H1 (cell line): ENCODE results near the gene UPP1. TPM values are rescaled to one million over a fixed set of nuclear protein-coding genes. Genes with fewer than 3 reads are reported as not detected.
A peak's percentile ranks its signal among the peaks of the same experiment; 100 is the strongest.

Experiments used
- CTCF ChIA-PET: fragments of 300-600 bp; sonication (Branson Sonifier 250); formaldehyde crosslinking; loops from one replicate; lab custom pipeline; 2021; ENCODE audit not compliant: partially characterized antibody; lab: Charles Lee
- POLR2A ChIA-PET: fragments of 300-600 bp; sonication (Branson Sonifier 250); formaldehyde crosslinking; loops from one replicate; lab custom pipeline; 2021; ENCODE audit warnings: inconsistent platforms; ENCODE audit not compliant: partially characterized antibody; lab: Charles Lee
- DNase-seq, 2 experiments: peaks; one replicate each; pipeline versions ENCODE4 v3.0.0 to v3.0.0-alpha.2; 2010 to 2022; ENCODE audit warnings: low spot score in 2 of 2, low read depth in 1 of 2, mixed read lengths in 1 of 2
- FAIRE-seq: peaks from 2 replicates; lab custom pipeline; 2011; peaks lifted over from hg19 to GRCh38; lab: Jason Lieb, UNC
- H2AFZ ChIP-seq: 2 replicates; pipeline ENCODE4 v1.8.1; 2012; ENCODE audit warnings: low read length, inconsistent platforms
- H2AK5ac ChIP-seq: 2 replicates; pipeline ENCODE4 v1.6.1; 2013; ENCODE audit warnings: low read depth, low read length
- H2BK120ac ChIP-seq: replicated peaks from 2 replicates; pipeline ENCODE3; 2013; ENCODE audit warnings: low read depth, low read length, inconsistent platforms
- H2BK12ac ChIP-seq: 2 replicates; pipeline ENCODE4 v1.6.1; 2013; ENCODE audit warnings: low read depth, low read length
- H2BK15ac ChIP-seq: 2 replicates; pipeline ENCODE4 v1.6.1; 2013; ENCODE audit warnings: low read length
- H2BK20ac ChIP-seq: 2 replicates; pipeline ENCODE4 v1.6.1; 2013; ENCODE audit warnings: low read length
- H2BK5ac ChIP-seq: 2 replicates; pipeline ENCODE4 v1.6.1; 2013; ENCODE audit warnings: low read depth, low read length
- H3K14ac ChIP-seq: 2 replicates; pipeline ENCODE4 v1.6.1; 2013; ENCODE audit warnings: inconsistent platforms; ENCODE audit not compliant: insufficient read length
- H3K18ac ChIP-seq: 2 replicates; pipeline ENCODE4 v1.6.1; 2013; ENCODE audit warnings: low read length; ENCODE audit errors: extremely low read depth
- H3K23ac ChIP-seq: 2 replicates; pipeline ENCODE4 v1.6.1; 2013; ENCODE audit warnings: inconsistent platforms; ENCODE audit not compliant: insufficient read length
- H3K23me2 ChIP-seq: 2 replicates; pipeline ENCODE4 v1.6.1; 2013; ENCODE audit warnings: low read depth, low read length
- H3K27ac ChIP-seq: 2 replicates; pipeline ENCODE4 v1.6.1; 2011; ENCODE audit warnings: low read depth, low read length, inconsistent platforms
- H3K27me3 ChIP-seq, 4 experiments: replicated peaks in 1 of 4; 1 replicate in 1 of 4; 2 replicates in 3 of 4; pipeline versions ENCODE4 v1.6.1 to v1.8.1; 2011 to 2013; ENCODE audit warnings: low read length in 3 of 4, mild to moderate bottlenecking in 3 of 4, inconsistent platforms in 2 of 4, mixed read lengths in 2 of 4, moderate library complexity in 1 of 4; ENCODE audit not compliant: control insufficient read depth in 3 of 4, insufficient read depth in 3 of 4; ENCODE audit errors: extremely low read depth in 1 of 4
- H3K36me3 ChIP-seq, 4 experiments: 2 replicates each; pipeline versions ENCODE4 v1.6.1 to v1.8.1; 2011 to 2013; ENCODE audit warnings: mild to moderate bottlenecking in 4 of 4, low read length in 3 of 4, moderate library complexity in 2 of 4, control low read depth in 1 of 4, inconsistent platforms in 1 of 4; ENCODE audit not compliant: insufficient read depth in 4 of 4, control insufficient read depth in 2 of 4
- H3K4ac ChIP-seq: replicated peaks from 2 replicates; pipeline ENCODE3; 2013; ENCODE audit warnings: low read length, low read depth, mixed read lengths, inconsistent platforms; ENCODE audit not compliant: insufficient read length
- H3K4me1 ChIP-seq, 4 experiments: replicated peaks in 1 of 4; 1 replicate in 1 of 4; 2 replicates in 3 of 4; pipeline versions ENCODE4 v1.6.1 to v1.8.1; 2011 to 2013; ENCODE audit warnings: low read length in 3 of 4, inconsistent platforms in 2 of 4, mixed read lengths in 1 of 4; ENCODE audit not compliant: insufficient read depth in 4 of 4, control insufficient read depth in 3 of 4
- H3K4me2 ChIP-seq, 2 experiments: 2 replicates each; pipeline versions ENCODE4 v1.6.1 to v1.8.1; 2011 to 2013; ENCODE audit warnings: low read depth in 2 of 2, low read length in 2 of 2, control low read depth in 1 of 2, inconsistent platforms in 1 of 2, mild to moderate bottlenecking in 1 of 2; ENCODE audit not compliant: insufficient read depth in 1 of 2
- H3K4me3 ChIP-seq, 4 experiments: fragments of 200-600, 300-600 bp in 1 of 4; sonication (generic), shearing (Covaris generic), sonication (Bioruptor Twin) in 1 of 4; 2 replicates each; pipeline versions ENCODE4 v1.5.1 to v1.8.1; 2011 to 2016; ENCODE audit warnings: low read length in 4 of 4, low read depth in 3 of 4, control low read depth in 2 of 4, inconsistent platforms in 2 of 4, mild to moderate bottlenecking in 2 of 4, mixed read lengths in 1 of 4, moderate library complexity in 1 of 4; ENCODE audit not compliant: insufficient read depth in 2 of 4; ENCODE audit errors: extremely low read depth in 1 of 4
- H3K56ac ChIP-seq: replicated peaks from 2 replicates; pipeline ENCODE3; 2013; ENCODE audit warnings: low read depth, mild to moderate bottlenecking, mixed read lengths, low read length, inconsistent platforms; ENCODE audit not compliant: insufficient read length
- H3K79me1 ChIP-seq: 2 replicates; pipeline ENCODE4 v1.6.1; 2013; ENCODE audit warnings: low read depth, low read length, control low read depth
- H3K79me2 ChIP-seq, 2 experiments: 2 replicates each; pipeline versions ENCODE4 v1.6.1 to v1.8.1; 2012 to 2013; ENCODE audit warnings: low read length in 2 of 2, mild to moderate bottlenecking in 2 of 2, inconsistent platforms in 1 of 2; ENCODE audit not compliant: insufficient read depth in 2 of 2, control insufficient read depth in 1 of 2
- H3K9ac ChIP-seq, 4 experiments: replicated peaks in 1 of 4; 1 replicate in 1 of 4; 2 replicates in 3 of 4; pipeline versions ENCODE4 v1.6.1 to v1.8.1; 2011 to 2013; ENCODE audit warnings: low read depth in 3 of 4, low read length in 3 of 4, control low read depth in 2 of 4, mild to moderate bottlenecking in 2 of 4, moderate library complexity in 2 of 4, inconsistent platforms in 1 of 4; ENCODE audit errors: extremely low read depth in 1 of 4
- H3K9me3 ChIP-seq, 2 experiments: 2 replicates each; pipeline versions ENCODE4 v1.6.1 to v1.8.1; 2012 to 2013; ENCODE audit warnings: mild to moderate bottlenecking in 2 of 2, moderate library complexity in 2 of 2, control low read depth in 1 of 2, inconsistent platforms in 1 of 2, low read depth in 1 of 2, low read length in 1 of 2, mixed read lengths in 1 of 2; ENCODE audit not compliant: insufficient read depth in 2 of 2
- H4K20me1 ChIP-seq, 2 experiments: replicated peaks in 1 of 2; 2 replicates each; pipeline versions ENCODE3 to v1.8.1; 2011 to 2013; ENCODE audit warnings: inconsistent platforms in 2 of 2, low read length in 2 of 2, mild to moderate bottlenecking in 1 of 2; ENCODE audit not compliant: insufficient read depth in 2 of 2, control insufficient read depth in 1 of 2
- H4K5ac ChIP-seq: 2 replicates; pipeline ENCODE4 v1.6.1; 2013; ENCODE audit warnings: low read length, low read depth, mixed read lengths, inconsistent platforms; ENCODE audit not compliant: insufficient read length
- H4K8ac ChIP-seq: 2 replicates; pipeline ENCODE4 v1.8.0; 2013; ENCODE audit warnings: mild to moderate bottlenecking, moderate library complexity, low read length, inconsistent platforms; ENCODE audit not compliant: insufficient read depth; ENCODE audit errors: extremely low read depth
- H4K91ac ChIP-seq: replicated peaks from 2 replicates; pipeline ENCODE3; 2013; ENCODE audit warnings: low read length, mixed read lengths, inconsistent platforms; ENCODE audit not compliant: insufficient read length
- BCL11A ChIP-seq, 2 experiments: IDR thresholded peaks; one replicate each; pipeline ENCODE4 v1.6.1; 2011; ENCODE audit warnings: low read depth in 2 of 2, low read length in 2 of 2, mild to moderate bottlenecking in 2 of 2
- CHD1 ChIP-seq: IDR thresholded peaks from 2 replicates; pipeline ENCODE4 v1.6.1; 2012; ENCODE audit warnings: low read depth, low read length, improper control_type of control experiment
- EZH2 ChIP-seq: fragments of 200-600 bp; sonication (generic); IDR thresholded peaks from 2 replicates; pipeline ENCODE4 v1.7.1; 2012; ENCODE audit warnings: low read depth, mild to moderate bottlenecking, moderate library complexity, low read length, inconsistent platforms; ENCODE audit not compliant: severe bottlenecking
- KDM1A ChIP-seq: fragments of 200-600, 300-600 bp; sonication (generic); IDR thresholded peaks from 2 replicates; pipeline ENCODE4 v1.7.1; 2016; ENCODE audit warnings: mild to moderate bottlenecking, low read length, borderline replicate concordance
- RFX5 ChIP-seq: IDR thresholded peaks from 2 replicates; pipeline ENCODE4 v1.6.1; 2011; ENCODE audit warnings: low read depth, low read length, improper control_type of control experiment, borderline replicate concordance
- SAP30 ChIP-seq: fragments of 300-600 bp; sonication (generic); IDR thresholded peaks from 2 replicates; pipeline ENCODE4 v1.7.1; 2012; ENCODE audit warnings: low read length, moderate library complexity, mild to moderate bottlenecking, inconsistent platforms; ENCODE audit not compliant: insufficient read depth, insufficient replicate concordance
- SP1 ChIP-seq: IDR thresholded peaks from 2 replicates; pipeline ENCODE4 v1.6.1; 2011; ENCODE audit warnings: low read depth, low read length
- SRF ChIP-seq: IDR thresholded peaks from 2 replicates; pipeline ENCODE4 v1.6.1; 2011; ENCODE audit warnings: mild to moderate bottlenecking, low read depth, low read length, moderate library complexity
- TAF1 ChIP-seq: IDR thresholded peaks from 2 replicates; pipeline ENCODE4 v1.6.1; 2011; ENCODE audit warnings: mild to moderate bottlenecking, low read depth, low read length
- TBP ChIP-seq: IDR thresholded peaks from 2 replicates; pipeline ENCODE4 v1.6.1; 2011; ENCODE audit warnings: low read depth, low read length, improper control_type of control experiment
- TCF12 ChIP-seq: IDR thresholded peaks from 2 replicates; pipeline ENCODE4 v1.6.1; 2011; ENCODE audit warnings: low read depth, mild to moderate bottlenecking, low read length
- WGBS, 2 experiments: shearing (Covaris generic) in 1 of 2; methylation state at CpG; one replicate each; pipeline versions ENCODE4 v1.1.6 to v1.1.7; 2013 to 2015; ENCODE audit warnings: low lambda C conversion rate in 2 of 2, mixed read lengths in 2 of 2, inconsistent platforms in 1 of 2, low coverage in 1 of 2, missing lambda C conversion rate in 1 of 2; ENCODE audit not compliant: insufficient replicate concordance in 2 of 2, insufficient coverage in 1 of 2, insufficient read length in 1 of 2; ENCODE audit errors: extremely low coverage in 1 of 2, missing lambda C conversion rate in 1 of 2; 5-methylcytosine and 5-hydroxymethylcytosine counted together
- polyA plus RNA-seq, 7 experiments: library from polyadenylated mRNA; depleted of rRNA in 3 of 7; stranded (reverse) in 5 of 7; unstranded in 2 of 7; fragments of >200 nt in 5 of 7; fragments of 200-250 nt in 2 of 7; gene quantifications; 1 replicate in 5 of 7; 2 replicates in 1 of 7; 4 replicates in 1 of 7; pipeline versions ENCODE4 v1.2.1 to v1.2.3, GENCODE V29; 2011 to 2013; ENCODE audit warnings: missing spikeins in 2 of 7, mixed read lengths in 2 of 7
- total RNA-seq: library from RNA; stranded (reverse); fragmentation: NEBNext Ultra II Directional; extraction: Animal tissue kit (Norgen Biotek cat#: 25700); gene quantifications from 2 replicates; pipeline ENCODE4 v1.2.1, GENCODE V29; 2021
- TF ChIP-seq, protein P1 (sequence below), 3 experiments: IDR thresholded peaks; 1 replicate in 2 of 3; 2 replicates in 1 of 3; pipeline versions ENCODE4 v1.5.1 to v1.6.1; 2011; ENCODE audit warnings: low read length in 3 of 3, mild to moderate bottlenecking in 3 of 3, inconsistent platforms in 2 of 3, low read depth in 1 of 3, moderate library complexity in 1 of 3; ENCODE audit not compliant: insufficient read depth in 1 of 3; ENCODE audit errors: control extremely low read depth in 1 of 3

Gene UPP1
- total and polyA plus RNA-seq, 2 of the 8 experiments (the other 6 are each of a cell fraction or from before 2014, with no cell fraction given): 40.7 to 46.2 TPM

- no peaks in the 10 kb centered on the region for H4K20me1 ChIP-seq
- POLR2A ChIA-PET: interaction anchor here (1.2 to 2.6 kb wide), 2 partner anchors 28 to 46 kb away, joined by 3 to 14 read pairs; partner anchors contain the start of gene UPP1
- 51% methylated on average over 3 of the region's 3 CpGs; no CpG with 5 or more reads in 1 of the 2 experiments for WGBS, 2 experiments
- TF ChIP-seq CHD1 (no peak), TAF1 (no peak), SAP30 (no peak), EZH2 (no peak), SP1 (no peak), TBP (no peak), BCL11A (IDR thresholded peaks at IDR 0.05; ENCODE audit: low read depth in 2 of 2, low read length in 2 of 2) (no peak), RFX5 (no peak), SRF (no peak), TCF12 (no peak), KDM1A (no peak)
- TF ChIP-seq, protein P1, sequence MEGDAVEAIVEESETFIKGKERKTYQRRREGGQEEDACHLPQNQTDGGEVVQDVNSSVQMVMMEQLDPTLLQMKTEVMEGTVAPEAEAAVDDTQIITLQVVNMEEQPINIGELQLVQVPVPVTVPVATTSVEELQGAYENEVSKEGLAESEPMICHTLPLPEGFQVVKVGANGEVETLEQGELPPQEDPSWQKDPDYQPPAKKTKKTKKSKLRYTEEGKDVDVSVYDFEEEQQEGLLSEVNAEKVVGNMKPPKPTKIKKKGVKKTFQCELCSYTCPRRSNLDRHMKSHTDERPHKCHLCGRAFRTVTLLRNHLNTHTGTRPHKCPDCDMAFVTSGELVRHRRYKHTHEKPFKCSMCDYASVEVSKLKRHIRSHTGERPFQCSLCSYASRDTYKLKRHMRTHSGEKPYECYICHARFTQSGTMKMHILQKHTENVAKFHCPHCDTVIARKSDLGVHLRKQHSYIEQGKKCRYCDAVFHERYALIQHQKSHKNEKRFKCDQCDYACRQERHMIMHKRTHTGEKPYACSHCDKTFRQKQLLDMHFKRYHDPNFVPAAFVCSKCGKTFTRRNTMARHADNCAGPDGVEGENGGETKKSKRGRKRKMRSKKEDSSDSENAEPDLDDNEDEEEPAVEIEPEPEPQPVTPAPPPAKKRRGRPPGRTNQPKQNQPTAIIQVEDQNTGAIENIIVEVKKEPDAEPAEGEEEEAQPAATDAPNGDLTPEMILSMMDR (IDR thresholded peaks at IDR 0.05; ENCODE audit: control extremely low read depth in 1 of 3, insufficient read depth in 1 of 3, low read depth in 1 of 3, low read length in 3 of 3): no peak
These were observed 46.4 kb upstream of the UPP1 start for GRCh38 chr7:48042636-48043035.

More at GRCh38 chr7:48042636-48043035, 46.4 kb upstream of the UPP1 start:
- Histone ChIP-seq H3K9ac (no peak overlapping the region), H3K79me1 (no peaks in the 10 kb centered on the region), H4K91ac (no peak overlapping the region), H2BK12ac (peak overlapping the region; percentile 84; the same call in 1 of the 2 replicates), H3K14ac (no peak overlapping the region), H3K4me3 (no peak overlapping the region), H3K36me3 (no peaks in the 10 kb centered on the region), H3K79me2 (no peaks in the 10 kb centered on the region), H2BK15ac (no peak overlapping the region), H3K4ac (no peak overlapping the region), H2BK5ac (no peak overlapping the region), H3K27me3 (no peaks in the 10 kb centered on the region), H4K5ac (no peak overlapping the region), H3K4me1 (peaks cover 5 to 26% (median 12%) of the 10 kb centered on the region in 4 experiments; a peak in 6 of 7 replicates), H3K23me2 (peaks cover 5% of the 10 kb centered on the region; the same call in 1 of the 2 replicates), H3K27ac (no peak overlapping the region), H3K9me3 (no peaks in the 10 kb centered on the region), H3K56ac (no peak overlapping the region), H3K23ac (no peak overlapping the region), H3K18ac (no peak overlapping the region), H2AK5ac (no peak overlapping the region), H3K4me2 (no peak overlapping the region), H2AFZ (peak overlapping the region; percentile 53; the same call in 1 of the 2 replicates), H2BK120ac (no peak overlapping the region), H2BK20ac (0 out of 2 replicates have a peak overlapping the region, but pooled peaks have one; percentile 77), H4K8ac (no peak overlapping the region)
- DNase-seq: no peak
- CTCF ChIA-PET: interaction anchor here (1.4 kb wide), 1 partner anchor 52 kb away, joined by 3 read pairs; no protein-coding TSS in a partner anchor
- no peak for FAIRE-seq
